Kidney (tissue), 22 donors: ENCODE measurements around the gene SLC66A1. TPM values are rescaled to one million over a fixed set of nuclear protein-coding genes. Genes with fewer than 3 reads are reported as not detected.
"Not testable (repeated sequence)": the region's sequence is repeated elsewhere in the genome, so short reads cannot be mapped to it uniquely, and the experiment has no call there.

Experiments
- DNase-seq, 5 donors: peaks; one replicate each; pipeline ENCODE4 v3.0.0-alpha.2; 2013 to 2020
- FAIRE-seq: peaks from 2 replicates; lab custom pipeline; 2012; peaks lifted over from hg19 to GRCh38; lab: Jason Lieb, UNC
- H3K27ac ChIP-seq, 2 donors: one replicate each; pipeline ENCODE4 v1.7.0; 2013; ENCODE audit warnings: low read depth in 2 of 2, low read length in 2 of 2, inconsistent platforms in 1 of 2
- H3K27me3 ChIP-seq: one replicate; pipeline ENCODE4 v1.7.1; 2013; ENCODE audit warnings: low read length, inconsistent platforms; ENCODE audit not compliant: control insufficient read depth, insufficient read depth
- H3K36me3 ChIP-seq, 3 donors: one replicate each; pipeline versions ENCODE4 v1.7.0 to v1.7.1; 2013; ENCODE audit warnings: low read length in 3 of 3, control low read depth in 1 of 3, inconsistent platforms in 1 of 3; ENCODE audit not compliant: insufficient read depth in 3 of 3, control insufficient read depth in 2 of 3
- H3K4me1 ChIP-seq, 3 donors: one replicate each; pipeline versions ENCODE4 v1.7.0 to v1.7.1; 2013; ENCODE audit warnings: low read length in 3 of 3, inconsistent platforms in 1 of 3, low read depth in 1 of 3; ENCODE audit not compliant: control insufficient read depth in 2 of 3, insufficient read depth in 2 of 3
- H3K4me3 ChIP-seq, 3 donors: one replicate each; pipeline versions ENCODE4 v1.7.0 to v1.8.1; 2013; ENCODE audit warnings: low read length in 3 of 3, control low read depth in 1 of 3, inconsistent platforms in 1 of 3
- H3K9ac ChIP-seq, 3 donors: one replicate each; pipeline versions ENCODE4 v1.7.0 to v1.7.1; 2013; ENCODE audit warnings: low read length in 3 of 3, control low read depth in 1 of 3, inconsistent platforms in 1 of 3
- H3K9me3 ChIP-seq, 3 donors: one replicate each; pipeline versions ENCODE4 v1.7.0 to v1.7.1; 2013; ENCODE audit warnings: low read length in 3 of 3, control low read depth in 1 of 3, inconsistent platforms in 1 of 3; ENCODE audit not compliant: control insufficient read depth in 2 of 3, insufficient read depth in 1 of 3
- intact Hi-C: fragments of 100-400 bp; cut with DNase I; formaldehyde crosslinking; loops from one replicate; pipeline ENCODE4 v1.11.1; 2022
- long read RNA-seq, 10 donors: library from polyadenylated mRNA in 1 of 10; unstranded in 1 of 10; transcript quantifications; one replicate each; pipeline ENCODE4 v2.0.0 and lab custom pipeline, GENCODE V29; 2021 to 2026
- polyA plus RNA-seq: library from polyadenylated mRNA; stranded (reverse); fragments of 350-450 nt; fragmentation: Illumina TruSeq; extraction: RNeasy Lipid Tissue Mini Kit (QIAGEN cat#74804); gene quantifications from one replicate; pipeline ENCODE4 v1.2.3, GENCODE V29; 2014; ENCODE audit warnings: low read depth, low replicate concordance; ENCODE audit not compliant: insufficient read depth
- total RNA-seq: library from RNA; stranded (reverse); fragmentation: NEBNext Ultra II Directional; extraction: Animal tissue kit (Norgen Biotek cat#: 25700); gene quantifications from one replicate; pipeline ENCODE4 v1.2.1, GENCODE V29; 2021
- TF ChIP-seq, protein P1 (sequence below): IDR thresholded peaks from 3 replicates; pipeline ENCODE4 v1.5.1; 2012; ENCODE audit warnings: mild to moderate bottlenecking, moderate library complexity, borderline replicate concordance; ENCODE audit not compliant: insufficient read depth; ENCODE audit errors: extremely low read depth
- donor health status: control.
- donor health status: control.
- donor health status: control.
- donor health status: control.
- donor health status: control.
- donor health status: DM: yes; HTN: yes; CAD: no.
- donor health status: Normal renal cell carcinoma (clear cell type).

SLC66A1 gene, protein sequence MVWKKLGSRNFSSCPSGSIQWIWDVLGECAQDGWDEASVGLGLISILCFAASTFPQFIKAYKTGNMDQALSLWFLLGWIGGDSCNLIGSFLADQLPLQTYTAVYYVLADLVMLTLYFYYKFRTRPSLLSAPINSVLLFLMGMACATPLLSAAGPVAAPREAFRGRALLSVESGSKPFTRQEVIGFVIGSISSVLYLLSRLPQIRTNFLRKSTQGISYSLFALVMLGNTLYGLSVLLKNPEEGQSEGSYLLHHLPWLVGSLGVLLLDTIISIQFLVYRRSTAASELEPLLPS
- total RNA-seq (12.2 TPM), polyA plus RNA-seq (14.7 TPM)
- long read RNA-seq, donor 1, partial matches to known transcripts = 60 of 144 reads
- long read RNA-seq, donor 1, other reads (novel, unspliced or antisense) = 83 of 144 reads
- long read RNA-seq, donor 2, partial matches to known transcripts = 45 of 138 reads
- long read RNA-seq, donor 2, other reads (novel, unspliced or antisense) = 93 of 138 reads
- long read RNA-seq, donor 3, partial matches to known transcripts = 170 of 172 reads
- long read RNA-seq, donor 3, other reads (novel, unspliced or antisense) = 0 of 172 reads
- long read RNA-seq, donor 4, transcript PQLC2-202 (9 exons, 1,805 nt) = major isoform, 5 of 230 reads
- long read RNA-seq, donor 4, partial matches to known transcripts = 225 of 230 reads
- long read RNA-seq, donor 4, other reads (novel, unspliced or antisense) = 0 of 230 reads
- long read RNA-seq, donor 5, partial matches to known transcripts = 5 of 5 reads
- long read RNA-seq, donor 5, other reads (novel, unspliced or antisense) = 0 of 5 reads
- long read RNA-seq, donor 6, partial matches to known transcripts = 0 of 1 reads
- long read RNA-seq, donor 6, other reads (novel, unspliced or antisense) = 0 of 1 reads
- long read RNA-seq, donor 7, partial matches to known transcripts = 2 of 13 reads
- long read RNA-seq, donor 7, other reads (novel, unspliced or antisense) = 5 of 13 reads
- long read RNA-seq, donor 8, partial matches to known transcripts = 155 of 159 reads
- long read RNA-seq, donor 8, other reads (novel, unspliced or antisense) = 0 of 159 reads
- long read RNA-seq, donor 9, partial matches to known transcripts = 136 of 136 reads
- long read RNA-seq, donor 9, other reads (novel, unspliced or antisense) = 0 of 136 reads
- long read RNA-seq, donor 10, partial matches to known transcripts = 389 of 390 reads
- long read RNA-seq, donor 10, other reads (novel, unspliced or antisense) = 0 of 390 reads

DNA sequence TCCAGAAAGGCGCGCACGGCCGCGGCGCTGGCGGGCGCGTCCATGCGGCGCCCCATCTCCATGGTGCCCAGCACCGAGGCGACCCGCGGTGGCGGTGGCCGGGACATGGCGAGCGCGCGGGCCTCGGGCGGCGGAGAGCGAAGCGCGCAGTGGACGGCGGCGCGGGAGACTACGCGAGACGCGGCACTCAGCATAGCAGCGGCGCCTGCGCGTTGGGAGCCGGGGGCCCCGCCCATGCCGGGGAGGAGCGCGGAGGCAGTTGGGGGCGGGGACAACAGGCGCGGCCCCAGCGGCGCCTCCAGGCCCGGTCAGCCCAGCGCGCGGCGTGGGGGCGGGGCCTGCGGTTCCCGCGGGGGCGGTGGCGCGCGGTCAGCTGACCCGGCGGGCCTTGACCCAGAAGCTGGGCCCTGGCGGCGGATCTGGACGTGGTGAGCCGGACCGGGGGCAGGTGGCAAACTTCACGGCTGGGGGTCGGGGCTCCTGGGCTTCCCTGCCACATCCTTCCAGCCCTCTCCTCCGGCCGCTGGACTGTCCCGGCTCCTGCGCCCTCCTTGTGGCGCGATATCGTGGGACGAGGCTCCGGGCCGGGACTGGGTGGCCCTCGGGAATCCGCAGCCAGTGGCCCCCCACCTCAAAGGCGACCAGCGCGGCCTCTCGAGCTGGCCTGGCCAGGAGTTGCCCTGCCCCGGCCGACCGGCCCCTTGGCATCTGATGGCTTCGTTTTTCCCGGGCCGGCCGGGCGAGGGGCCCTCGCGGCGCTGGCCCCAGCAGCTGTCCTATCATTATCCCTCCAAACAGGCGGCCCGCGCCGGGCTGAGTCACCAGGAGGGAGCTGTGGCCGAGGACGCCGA is at the start of gene SLC66A1, which contains the start of gene AKR7A2:
Gene SLC66A1 (plus strand): TSS at position 396 of the 851 bp plus-strand sequence. CDS start 5,352 bp downstream, outside the sequence.
Gene AKR7A2 (minus strand): TSS at position 214 of the 851 bp plus-strand sequence. CDS start 20 bp downstream, at position 194.
- DNase-seq (peak; percentile 94 to 98 (median 96)), FAIRE-seq (no peak)
- Histone ChIP-seq H3K4me3 (peak within 1 kb of the TSS; percentile 67 to 87 (median 84)), H3K27me3 (no peaks in the 10 kb centered on the region), H3K9me3 (no peaks in the 10 kb centered on the region), H3K9ac (peak within 1 kb of the TSS; percentile 53 to 75 (median 72)), H3K36me3 (peaks cover 0 to 9% (median 2%) of the 10 kb centered on the region in 3 donors), H3K27ac (peak within 1 kb of the TSS; percentile 61 to 69), H3K4me1 (peaks cover 0 to 23% (median 13%) of the 10 kb centered on the region in 3 donors)
- TF ChIP-seq, protein P1, sequence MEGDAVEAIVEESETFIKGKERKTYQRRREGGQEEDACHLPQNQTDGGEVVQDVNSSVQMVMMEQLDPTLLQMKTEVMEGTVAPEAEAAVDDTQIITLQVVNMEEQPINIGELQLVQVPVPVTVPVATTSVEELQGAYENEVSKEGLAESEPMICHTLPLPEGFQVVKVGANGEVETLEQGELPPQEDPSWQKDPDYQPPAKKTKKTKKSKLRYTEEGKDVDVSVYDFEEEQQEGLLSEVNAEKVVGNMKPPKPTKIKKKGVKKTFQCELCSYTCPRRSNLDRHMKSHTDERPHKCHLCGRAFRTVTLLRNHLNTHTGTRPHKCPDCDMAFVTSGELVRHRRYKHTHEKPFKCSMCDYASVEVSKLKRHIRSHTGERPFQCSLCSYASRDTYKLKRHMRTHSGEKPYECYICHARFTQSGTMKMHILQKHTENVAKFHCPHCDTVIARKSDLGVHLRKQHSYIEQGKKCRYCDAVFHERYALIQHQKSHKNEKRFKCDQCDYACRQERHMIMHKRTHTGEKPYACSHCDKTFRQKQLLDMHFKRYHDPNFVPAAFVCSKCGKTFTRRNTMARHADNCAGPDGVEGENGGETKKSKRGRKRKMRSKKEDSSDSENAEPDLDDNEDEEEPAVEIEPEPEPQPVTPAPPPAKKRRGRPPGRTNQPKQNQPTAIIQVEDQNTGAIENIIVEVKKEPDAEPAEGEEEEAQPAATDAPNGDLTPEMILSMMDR = no peak
- intact Hi-C loops = no loop called here

DNA sequence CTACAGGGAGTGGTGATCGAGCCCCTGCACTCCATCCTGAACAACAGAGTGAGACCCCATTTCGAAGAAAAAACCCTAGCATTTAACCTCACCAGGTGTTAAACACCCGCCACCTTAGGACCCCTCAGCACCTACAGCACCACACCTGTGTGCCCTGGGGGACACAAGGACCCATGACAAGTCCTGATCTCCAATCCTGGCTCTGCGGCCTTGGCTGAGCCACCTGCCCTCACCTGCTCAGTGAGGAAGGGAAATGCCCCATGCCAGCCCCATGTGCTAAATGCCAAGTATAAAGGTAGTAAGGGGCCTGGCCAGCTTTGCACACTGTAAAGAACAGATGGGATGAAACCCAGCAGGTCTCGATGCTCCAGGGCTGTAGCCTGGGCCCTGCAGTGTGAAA is 49.4 kb upstream of the SLC66A1 start:
- Histone ChIP-seq H3K4me1 (no peaks in the 10 kb centered on the region), H3K9me3 (no peaks in the 10 kb centered on the region), H3K4me3 (no peak overlapping the region), H3K36me3 (peaks cover 0 to 30% (median 9%) of the 10 kb centered on the region in 3 donors), H3K27ac (no peak overlapping the region), H3K9ac (no peak overlapping the region), H3K27me3 (no peaks in the 10 kb centered on the region)
- TF ChIP-seq, protein P1 = no peak
- FAIRE-seq = no peak
- DNase-seq = no peak
- intact Hi-C loops = no loop called here

DNA sequence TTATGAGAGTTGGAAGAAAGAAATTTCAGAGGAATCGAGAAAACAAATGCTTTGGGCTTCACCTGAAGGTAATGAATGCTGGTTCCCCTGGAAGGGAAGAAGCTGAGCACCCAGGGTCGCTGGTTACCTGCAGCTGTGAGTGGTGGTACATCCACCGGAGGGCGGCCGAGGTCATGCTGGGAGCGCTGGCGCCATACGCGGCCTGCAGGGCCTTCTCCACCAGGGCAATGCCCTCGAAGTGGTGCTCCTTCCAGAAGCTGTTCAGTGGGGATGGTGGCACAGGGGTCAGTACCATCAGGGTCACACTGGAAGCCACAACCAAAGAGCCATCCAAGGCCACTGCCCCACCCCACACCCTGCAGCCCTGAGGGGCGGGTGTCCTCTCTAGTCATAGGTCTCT is 43.7 kb upstream of the SLC66A1 start:
- no peaks in the 10 kb centered on the region for H3K27me3 ChIP-seq
- no peak overlapping the region for H3K27ac ChIP-seq
- no peak overlapping the region for H3K4me3 ChIP-seq
- peaks cover 0 to 4% (median 3%) of the 10 kb centered on the region in 3 donors for H3K4me1 ChIP-seq
- TF ChIP-seq, protein P1 = no peak
- no peak for DNase-seq
- no peaks in the 10 kb centered on the region for H3K9me3 ChIP-seq
- FAIRE-seq = no peak
- H3K36me3 ChIP-seq = peaks cover 0 to 4% (median 0%) of the 10 kb centered on the region in 3 donors
- intact Hi-C loops = no loop called here
- H3K9ac ChIP-seq = no peak overlapping the region

DNA sequence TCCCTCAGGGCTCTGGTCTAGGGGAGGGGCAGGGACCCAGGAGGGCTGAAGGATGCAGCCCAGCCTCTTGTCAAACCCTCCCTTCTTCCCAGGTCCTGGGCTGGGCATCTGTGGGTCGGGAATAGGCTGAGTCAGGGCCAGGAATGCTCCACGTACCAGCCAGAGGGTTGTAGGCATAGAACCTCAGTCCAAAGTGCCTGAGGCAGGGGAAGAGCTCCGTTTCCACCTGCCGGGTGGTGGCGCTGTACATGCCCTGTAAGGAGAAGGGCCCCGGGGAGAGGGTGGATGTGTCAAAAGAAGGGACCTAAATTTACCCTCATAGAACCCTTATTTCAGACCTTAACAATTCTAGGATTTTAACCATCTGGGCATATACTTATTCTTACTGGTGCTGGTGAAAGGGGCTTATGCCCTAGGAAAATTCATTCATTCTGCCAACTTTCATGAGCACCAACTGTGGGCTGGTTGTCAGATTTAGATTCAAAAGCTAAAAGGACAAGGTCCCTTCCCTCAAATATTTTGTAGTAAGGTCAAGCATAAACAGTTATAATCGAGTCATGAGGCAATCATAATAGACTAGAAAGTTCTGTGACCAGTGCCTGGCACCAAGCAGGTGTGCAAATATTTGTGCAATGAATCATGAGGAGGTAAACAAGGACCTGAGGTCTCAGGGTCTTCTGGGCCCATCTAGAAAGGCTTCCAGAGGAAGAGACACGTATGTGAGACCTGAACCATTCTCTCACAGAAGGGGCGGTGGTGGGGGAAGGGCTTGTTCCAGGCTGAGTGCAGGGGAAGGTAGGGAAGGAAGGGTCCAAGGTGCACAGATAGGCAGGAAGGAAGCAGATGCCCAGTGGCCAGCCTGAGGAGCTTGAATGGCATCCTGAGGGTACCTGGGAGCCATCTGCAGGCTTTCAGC is 42.4 kb upstream of the SLC66A1 start:
- H3K27ac ChIP-seq, H3K27me3 ChIP-seq, H3K36me3 ChIP-seq, H3K4me1 ChIP-seq, H3K9me3 ChIP-seq, H3K4me3 ChIP-seq, H3K9ac ChIP-seq, DNase-seq, intact Hi-C loops, FAIRE-seq: not testable (repeated sequence)
